Stimulated activated CD8-positive, alpha-beta memory T cell treated with anti-CD3 and anti-CD28 coated beads, Interleukin-7, amount 100 ng/mL, for 1 hour (primary cell): ENCODE measurements around the gene ZNF30.
"Not testable (repeated sequence)": the region's sequence is repeated elsewhere in the genome, so short reads cannot be mapped to it uniquely, and the experiment has no call there.

Experiments used
- DNase-seq, 2 donors: peaks; one replicate each; pipeline ENCODE4 v3.0.0-alpha.2; 2020; ENCODE audit warnings: low read depth in 2 of 2

Gene ZNF30

GRCh38 chr19:34960103-34960805 is 33.6 kb downstream of the ZNF30 start:
- no peak for DNase-seq

GRCh38 chr19:34960940-34961679 is 34.4 kb downstream of the ZNF30 start:
- no peak for DNase-seq

GRCh38 chr19:34961775-34962686 is 35.3 kb downstream of the ZNF30 start:
- no peak for DNase-seq

GRCh38 chr19:34962687-34963572 is 36.2 kb downstream of the ZNF30 start:
- no peak for DNase-seq

GRCh38 chr19:34963573-34964406 is 37.1 kb downstream of the ZNF30 start, which contains the start of gene ZNF792:
Gene ZNF792 (minus strand): TSS chr19:34964229. CDS start chr19:34963662, 567 bp downstream.
- no peak for DNase-seq

- DNase-seq, result no peak
Observed at GRCh38 chr19:34964598-34964997, 37.9 kb downstream of the ZNF30 start.

GRCh38 chr19:34965505-34965904 is 38.8 kb downstream of the ZNF30 start:
- not testable (repeated sequence) for DNase-seq

GRCh38 chr19:34967551-34967950 is 40.8 kb downstream of the ZNF30 start:
- no peak for DNase-seq

- DNase-seq, result no peak
Observed at GRCh38 chr19:34969721-34970120, 43.0 kb downstream of the ZNF30 start.

GRCh38 chr19:34970185-34970780 is 43.6 kb downstream of the ZNF30 start:
- not testable (repeated sequence) for DNase-seq

GRCh38 chr19:34972163-34972705 is 45.5 kb downstream of the ZNF30 start:
- DNase-seq, result no peak

GRCh38 chr19:34974646-34975045 is 47.9 kb downstream of the ZNF30 start:
- no peak for DNase-seq

- no peak for DNase-seq
Observed at GRCh38 chr19:34975056-34975455, 48.4 kb downstream of the ZNF30 start.

GRCh38 chr19:34976611-34977010 is 49.9 kb downstream of the ZNF30 start:
- DNase-seq, result no peak

- DNase-seq, result no peak
Observed at GRCh38 chr19:34979819-34980640, 53.3 kb downstream of the ZNF30 start.

- no peak for DNase-seq
Observed at GRCh38 chr19:34982275-34982674, 55.6 kb downstream of the ZNF30 start.

- no peak for DNase-seq
Observed at GRCh38 chr19:34983786-34984185, 57.1 kb downstream of the ZNF30 start.

GRCh38 chr19:34984287-34984686 is 57.6 kb downstream of the ZNF30 start:
- no peak for DNase-seq
